ENCODE data around the gene PTPRN2. TPM values are rescaled to one million over a fixed set of nuclear protein-coding genes. Genes with fewer than 3 reads are reported as not detected.

The PTPRN2 gene
- total RNA-seq, 1 donor from 2014 or later = 0.72 TPM

GRCh38 chr7:158492367-158492764 is 95.3 kb downstream of the PTPRN2 start:
- no peak for DNase-seq (ENCODE audit: low spot score)

DNA sequence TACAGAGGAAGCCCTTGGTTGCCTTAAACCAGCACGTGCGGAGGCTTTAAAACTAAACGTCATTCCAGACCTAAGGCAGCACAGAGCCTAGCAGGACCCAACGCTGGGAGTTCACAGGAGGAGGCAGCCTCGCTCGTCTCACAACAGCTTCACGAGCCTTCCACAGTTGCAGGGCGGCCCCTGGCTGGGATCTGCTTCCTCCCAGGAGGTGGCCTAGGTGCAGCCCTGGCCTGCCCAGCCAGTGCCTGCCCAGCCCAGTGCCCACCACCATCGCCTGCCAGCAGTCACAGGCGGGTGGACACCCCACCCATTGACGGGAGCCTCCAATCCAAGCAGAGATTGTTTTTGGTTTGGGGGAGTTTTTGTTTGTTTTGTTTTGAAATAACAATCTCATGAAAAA is 96.5 kb downstream of the PTPRN2 start:
- DNase-seq (ENCODE audit: low spot score) = no peak

DNA sequence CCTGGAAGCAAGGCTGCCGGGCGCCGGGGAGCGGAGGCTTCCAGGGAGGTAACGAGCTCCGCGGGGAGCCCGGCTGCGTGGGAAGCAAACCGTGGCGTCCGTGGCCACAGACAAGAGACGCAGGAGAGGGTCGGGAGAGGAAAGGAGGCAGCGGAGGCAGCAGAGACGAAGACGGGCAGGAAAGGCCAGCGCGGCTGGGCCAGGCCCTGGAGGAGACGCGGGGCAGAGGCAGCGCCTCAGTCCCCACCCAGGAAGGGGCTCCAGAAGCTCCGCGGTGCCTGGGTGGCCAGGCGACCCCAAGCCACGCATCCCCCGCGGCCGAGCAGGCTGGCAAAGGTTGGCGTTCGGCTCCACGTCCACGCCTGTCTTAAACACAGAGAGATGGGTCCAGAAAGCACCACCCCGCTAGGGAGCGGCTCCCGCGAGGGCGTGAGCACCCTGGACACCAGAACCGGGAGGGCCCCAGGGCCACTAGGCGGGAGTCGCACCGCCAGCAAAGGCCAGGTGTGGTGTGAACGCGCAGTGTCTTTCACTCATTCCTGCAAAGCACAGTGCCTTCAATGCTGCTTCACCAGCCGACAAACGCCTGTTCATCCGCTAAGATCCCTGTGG is 97.3 kb downstream of the PTPRN2 start:
- DNase-seq (ENCODE audit: low spot score) = no peak

DNA sequence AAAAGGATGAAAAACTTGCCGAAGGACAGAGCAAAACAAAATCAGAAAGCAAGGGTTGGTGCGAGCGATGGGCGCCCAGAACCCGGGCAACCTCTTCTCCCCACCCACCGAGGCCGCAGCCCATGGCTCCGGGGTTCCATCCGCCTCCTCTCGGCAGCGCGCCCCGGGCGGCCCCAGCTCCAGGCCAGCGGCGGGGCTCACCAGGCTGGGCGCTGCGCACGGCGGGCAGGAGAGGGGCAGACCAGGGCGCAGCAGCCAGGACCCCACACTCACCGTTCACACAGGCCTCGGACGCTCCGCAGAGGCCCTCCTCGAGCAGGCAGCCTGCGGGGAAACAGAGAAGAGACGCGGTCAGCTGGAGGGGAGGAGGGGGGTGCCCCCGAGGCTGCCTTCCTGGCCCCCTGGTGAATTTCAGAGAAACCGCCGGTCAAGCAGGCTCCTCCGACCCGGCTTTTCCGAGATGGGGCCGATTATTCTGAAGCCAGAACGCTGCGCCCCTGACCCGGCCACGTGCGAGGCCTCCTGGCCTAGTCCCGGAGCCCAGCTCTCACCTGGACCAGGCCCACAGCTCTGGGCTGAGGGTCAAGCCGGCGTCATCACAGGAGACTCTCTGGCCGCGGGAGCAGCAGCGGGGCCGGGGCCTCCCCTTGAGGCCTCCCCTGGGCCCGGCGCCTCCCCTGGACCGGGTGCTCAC is 98.0 kb downstream of the PTPRN2 start:
- no peak for DNase-seq (ENCODE audit: low spot score)

DNA sequence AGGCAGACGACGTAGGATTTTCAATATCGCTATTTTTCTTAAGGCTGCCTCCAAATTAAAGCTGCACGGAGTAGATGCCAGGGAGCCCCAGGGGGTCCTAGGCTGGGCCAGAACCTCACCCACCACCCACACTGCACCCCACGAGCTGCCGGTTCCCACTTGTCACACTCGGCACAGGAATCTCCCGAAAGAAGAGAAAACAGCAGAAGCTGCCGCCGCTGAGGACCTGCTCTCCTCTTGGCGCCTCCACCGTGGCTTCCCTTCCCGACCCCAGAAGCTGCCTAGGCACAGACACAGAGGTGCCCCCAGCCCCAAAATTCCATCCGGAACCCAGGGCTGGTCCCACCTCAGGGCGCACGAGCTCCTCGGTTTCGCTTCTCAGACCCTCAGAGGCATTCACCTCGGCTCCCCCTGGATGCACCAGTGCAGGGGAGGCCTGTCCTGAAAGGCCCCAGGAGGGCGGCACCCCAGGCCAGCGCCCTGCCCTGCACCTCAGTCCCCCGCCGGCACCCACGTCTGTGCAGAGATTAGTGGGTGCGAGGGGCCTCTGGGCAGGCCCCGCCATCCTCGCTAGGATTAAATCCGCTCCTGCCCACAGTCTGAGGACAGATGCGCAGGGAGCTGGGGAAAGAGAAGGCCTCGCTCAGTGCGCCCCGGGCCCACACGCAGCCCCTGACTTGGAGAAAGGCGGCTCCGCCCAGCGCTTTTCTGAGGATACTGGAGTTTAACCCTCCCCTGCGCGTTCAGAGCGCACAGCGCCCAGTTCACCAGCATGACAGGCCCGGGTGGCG is 99.2 kb downstream of the PTPRN2 start:
- DNase-seq (ENCODE audit: low spot score) = no peak

DNA sequence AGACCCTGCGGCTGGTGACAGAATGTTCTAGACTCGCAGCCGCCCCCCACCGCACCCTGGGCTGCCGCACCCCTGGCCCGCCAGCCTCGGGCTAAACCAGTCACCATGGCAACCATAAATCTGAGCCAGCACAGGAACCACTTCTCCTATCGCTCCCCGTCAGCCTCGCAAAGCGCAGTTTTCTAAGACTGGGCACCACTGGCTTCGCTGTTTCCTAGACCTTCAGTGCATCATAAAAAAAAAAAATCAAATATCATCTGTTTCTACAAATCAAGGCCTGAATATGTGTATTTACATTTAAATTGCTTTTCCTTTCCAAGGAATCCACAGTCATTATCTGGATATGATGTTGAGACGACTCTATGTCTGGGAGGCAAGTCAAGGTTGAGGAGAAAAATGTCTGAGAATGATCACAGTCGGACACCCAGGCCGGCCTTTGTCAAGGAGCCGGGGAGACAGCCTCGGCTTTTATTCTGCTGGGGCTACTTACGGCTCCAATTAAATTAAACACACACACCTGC is 99.9 kb downstream of the PTPRN2 start:
- no peak for DNase-seq (ENCODE audit: low spot score)

DNA sequence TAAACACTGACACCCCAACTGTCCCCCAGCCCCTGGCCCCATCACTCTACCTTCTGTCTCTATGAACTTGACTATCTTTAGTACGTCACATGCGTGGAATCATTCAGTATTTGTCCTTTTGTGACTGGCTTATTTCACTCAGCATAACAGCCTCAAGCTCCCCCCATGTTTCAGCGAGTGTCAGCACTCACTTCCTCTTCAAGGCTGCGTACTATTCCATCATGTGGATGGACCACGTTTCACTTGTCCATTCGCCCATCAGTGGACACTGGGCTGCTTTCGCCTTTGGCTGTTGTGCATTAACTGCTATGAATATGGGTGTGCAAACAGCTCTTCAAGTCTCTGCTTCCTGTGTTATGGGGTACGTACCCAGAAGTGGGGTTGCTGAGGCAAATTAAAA is 100.7 kb downstream of the PTPRN2 start:
- DNase-seq (ENCODE audit: low spot score) = no peak

DNA sequence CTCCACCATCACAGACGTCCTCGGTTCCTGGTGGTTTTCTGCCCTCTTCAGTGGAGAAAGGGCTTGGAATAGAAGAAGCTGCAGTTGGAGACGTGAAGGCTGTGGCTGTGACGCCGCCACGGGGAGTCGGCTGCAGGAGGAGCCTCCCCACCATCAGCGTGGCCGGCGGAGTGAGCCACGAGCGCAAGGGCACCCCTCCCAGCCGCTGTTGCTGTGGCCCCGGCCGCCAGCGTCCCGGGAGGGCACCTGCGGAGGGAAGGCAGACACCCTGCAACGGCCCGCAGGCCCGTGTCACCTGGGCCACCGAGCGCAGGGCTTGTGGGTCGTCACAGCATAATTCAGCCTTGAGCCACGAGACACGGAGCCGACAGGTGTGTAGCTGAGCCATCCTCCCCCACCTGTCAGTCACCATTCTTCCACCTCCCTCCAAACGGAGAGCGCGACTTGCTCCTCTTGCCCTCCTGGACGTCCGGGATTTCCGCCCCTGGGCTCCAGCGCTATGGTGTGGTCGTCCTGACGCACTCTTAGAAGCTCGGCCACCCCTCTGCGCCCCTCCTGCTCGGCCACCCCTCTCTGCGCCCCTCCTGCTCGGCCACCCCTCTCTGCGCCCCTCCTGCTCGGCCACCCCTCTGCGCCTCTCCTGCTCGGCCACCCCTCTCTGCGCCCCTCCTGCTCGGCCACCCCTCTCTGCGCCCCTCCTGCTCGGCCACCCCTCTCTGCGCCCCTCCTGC is 102.7 kb downstream of the PTPRN2 start:
- no peak for DNase-seq (ENCODE audit: low spot score)

- no peak for DNase-seq (ENCODE audit: low spot score)
These were observed 105.1 kb downstream of the PTPRN2 start for GRCh38 chr7:158482480-158482879.

- no peak for DNase-seq (ENCODE audit: low spot score)
These were observed 108.0 kb downstream of the PTPRN2 start for GRCh38 chr7:158479664-158480025.

DNA sequence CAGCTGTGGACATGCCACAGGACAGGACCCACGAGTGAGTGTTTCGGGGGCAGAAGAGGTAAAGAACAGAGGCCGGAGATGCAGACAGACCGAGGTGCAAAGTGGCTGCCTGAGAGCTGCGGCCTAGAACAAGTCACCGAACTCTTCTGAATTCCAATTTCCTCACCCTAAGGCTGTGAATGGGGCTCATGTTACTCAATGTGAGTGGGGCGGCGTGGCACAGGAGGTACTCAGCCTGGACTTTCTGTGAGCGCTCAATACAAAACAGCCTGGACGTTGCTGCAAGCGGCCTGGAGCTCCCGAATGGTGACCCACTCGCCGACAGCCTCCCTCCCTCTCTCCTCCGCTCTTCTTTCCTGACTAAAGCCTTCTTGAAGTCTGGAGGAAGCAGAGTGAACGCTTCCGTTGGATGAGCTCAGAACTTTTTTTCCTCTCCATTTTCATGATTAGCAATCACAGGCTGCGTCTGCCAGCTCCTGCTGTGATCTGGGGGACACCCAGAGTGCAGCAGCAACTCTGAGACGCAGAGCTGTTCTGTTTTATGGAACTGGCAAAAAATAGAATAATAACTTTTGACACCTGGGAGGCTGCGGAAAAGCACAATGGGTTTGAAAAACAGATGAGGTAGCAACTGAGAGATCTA is 108.5 kb downstream of the PTPRN2 start:
- no peak for DNase-seq (ENCODE audit: low spot score)

- no peak for DNase-seq (ENCODE audit: low spot score)
These were observed 109.8 kb downstream of the PTPRN2 start for GRCh38 chr7:158477866-158478265.

- DNase-seq (ENCODE audit: low spot score) = no peak
These were observed 111.2 kb downstream of the PTPRN2 start for GRCh38 chr7:158476331-158476932.

- DNase-seq (ENCODE audit: low spot score) = no peak
These were observed 112.0 kb downstream of the PTPRN2 start for GRCh38 chr7:158475679-158476052.

- no peak for DNase-seq (ENCODE audit: low spot score)
These were observed 112.5 kb downstream of the PTPRN2 start for GRCh38 chr7:158475036-158475678.

DNA sequence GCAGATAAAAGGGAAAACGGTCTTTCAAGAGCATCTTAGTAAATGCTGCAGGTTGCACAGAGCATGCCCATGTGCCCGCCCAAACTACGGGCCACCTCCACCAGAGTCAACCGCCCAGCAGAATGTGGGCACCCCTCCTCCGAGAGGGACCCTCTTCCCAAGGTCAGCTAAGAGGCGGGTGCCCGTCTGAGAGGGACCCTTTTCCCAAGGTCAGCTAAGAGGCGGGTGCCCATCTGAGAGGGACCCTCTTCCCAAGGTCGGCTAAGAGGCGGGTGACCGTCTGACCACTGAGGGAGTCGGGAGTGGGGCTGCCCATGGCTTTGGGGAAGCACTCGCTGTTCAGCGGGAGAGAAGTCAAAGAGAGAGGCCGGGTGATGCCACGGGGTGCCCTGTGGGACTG is 113.1 kb downstream of the PTPRN2 start:
- DNase-seq (ENCODE audit: low spot score) = no peak

- DNase-seq (ENCODE audit: low spot score) = no peak
These were observed 113.7 kb downstream of the PTPRN2 start for GRCh38 chr7:158473946-158474345.

DNA sequence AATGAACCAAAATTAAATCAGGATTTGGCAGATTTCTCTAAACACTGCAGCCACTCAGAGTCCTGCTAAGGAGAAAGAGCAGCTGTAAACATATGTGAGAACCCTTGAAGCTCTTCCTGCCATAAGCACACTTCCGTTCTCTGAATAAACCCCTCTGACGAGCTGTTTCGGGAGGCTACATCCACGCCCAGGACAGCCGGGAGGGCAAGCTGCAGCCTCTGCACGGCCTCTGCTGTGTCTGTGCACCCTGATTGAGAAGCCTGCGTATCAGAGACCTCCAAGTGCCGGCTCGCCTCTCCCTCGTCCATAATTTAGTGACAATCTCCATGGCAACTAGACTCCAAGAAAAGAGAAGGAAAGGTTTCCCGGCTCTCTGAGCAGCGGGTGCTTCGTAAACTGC is 114.4 kb downstream of the PTPRN2 start:
- peak; percentile 50 for DNase-seq (ENCODE audit: low spot score)

DNA sequence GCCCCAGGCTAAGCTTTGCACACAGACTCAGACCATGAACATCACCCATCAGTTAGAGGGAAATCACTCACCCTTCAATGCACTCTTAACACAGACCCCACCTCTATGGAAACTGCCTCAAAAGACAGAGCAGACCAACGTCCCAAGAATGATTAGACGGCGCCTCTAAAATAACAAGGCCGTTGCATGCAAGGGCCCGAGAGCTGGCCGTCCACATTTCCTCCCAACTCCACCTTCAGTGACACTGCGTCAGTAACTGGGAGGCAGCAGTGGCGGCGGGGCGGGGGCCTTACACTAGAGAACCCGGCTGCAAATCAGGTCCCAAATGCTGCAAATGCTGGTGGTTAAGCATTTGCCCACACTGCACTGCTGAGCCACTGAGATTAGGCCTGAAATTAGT is 115.0 kb downstream of the PTPRN2 start:
- DNase-seq (ENCODE audit: low spot score) = no peak

DNA sequence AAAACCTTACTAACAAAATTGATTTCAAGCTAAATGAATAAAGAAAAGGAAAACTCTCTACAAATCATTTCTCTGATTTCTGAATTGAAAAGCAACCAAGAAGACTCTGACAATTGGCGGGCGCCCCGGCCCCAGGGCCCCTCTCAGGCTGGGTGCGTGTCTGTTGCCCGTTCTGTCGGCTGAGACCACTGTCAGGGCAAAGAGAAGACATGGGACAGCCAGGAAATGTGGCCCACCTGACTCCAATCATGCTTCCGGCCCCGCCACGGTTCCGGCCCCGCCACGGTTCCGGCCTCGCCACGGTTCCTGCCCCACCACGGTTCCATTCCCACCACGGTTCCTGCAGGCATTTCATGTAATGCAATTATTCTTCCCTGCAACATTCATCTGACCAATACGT is 115.9 kb downstream of the PTPRN2 start:
- no peak for DNase-seq (ENCODE audit: low spot score)

- no peak for DNase-seq (ENCODE audit: low spot score)
These were observed 117.3 kb downstream of the PTPRN2 start for GRCh38 chr7:158470336-158470735.

Data from umbilical cord (tissue), 2 donors.